IMR-90 (cell line): ENCODE results near the gene ZSWIM5. TPM values are rescaled to one million over a fixed set of nuclear protein-coding genes. Genes with fewer than 3 reads are reported as not detected.

ENCODE experiments used
- ATAC-seq: fragments of 200-7000 bp; cut with Tn5 transposase; 2 replicates; pipeline ENCODE4 v1.9.1; 2020; ENCODE audit warnings: low read depth, mild to moderate bottlenecking, moderate library complexity
- BruUV-seq: library from RNA; stranded (reverse); fragments of 400-500 nt; replicated peaks from 2 replicates; lab custom pipeline; 2021; lab: Mats Ljungman, UMichigan
- CTCF ChIA-PET: fragments of 300-600 bp; formaldehyde crosslinking; extraction: SDS; loops from one replicate; lab custom pipeline; 2021; ENCODE audit warnings: antibody characterized with exemption; lab: Yijun Ruan, JAX
- POLR2A ChIA-PET: fragments of 300-600 bp; sonication (Branson Sonifier 250); formaldehyde crosslinking; loops from one replicate; lab custom pipeline; 2022; ENCODE audit warnings: antibody characterized with exemption; ENCODE audit not compliant: unreplicated experiment; lab: Charles Lee
- DNase-seq: peaks from one replicate; pipeline ENCODE4 v3.0.0; 2013
- H2AFZ ChIP-seq: replicated peaks from 2 replicates; pipeline ENCODE3; 2013; ENCODE audit warnings: low read length, mild to moderate bottlenecking; ENCODE audit not compliant: poor library complexity
- H2AK5ac ChIP-seq: 2 replicates; pipeline ENCODE4 v1.6.1; 2013; ENCODE audit warnings: low read depth, low read length, inconsistent platforms
- H2AK9ac ChIP-seq: replicated peaks from 2 replicates; pipeline ENCODE3; 2013; ENCODE audit warnings: mild to moderate bottlenecking, low read depth, low read length, moderate library complexity; ENCODE audit not compliant: poor library complexity
- H2BK120ac ChIP-seq: 2 replicates; pipeline ENCODE4 v1.6.1; 2013; ENCODE audit warnings: low read depth, low read length, inconsistent platforms
- H2BK15ac ChIP-seq: 3 replicates; pipeline ENCODE4 v1.6.1; 2013; ENCODE audit warnings: low read depth, low read length, inconsistent platforms
- H2BK20ac ChIP-seq: 2 replicates; pipeline ENCODE4 v1.6.1; 2013; ENCODE audit warnings: low read depth, mild to moderate bottlenecking, inconsistent platforms, low read length, moderate library complexity
- H2BK5ac ChIP-seq: 2 replicates; pipeline ENCODE4 v1.6.1; 2013; ENCODE audit warnings: mild to moderate bottlenecking, low read depth, low read length, inconsistent platforms; ENCODE audit not compliant: poor library complexity, severe bottlenecking
- H3K14ac ChIP-seq: replicated peaks from 2 replicates; pipeline ENCODE4 v1.6.1; 2013; ENCODE audit warnings: low read depth, low read length, inconsistent platforms
- H3K18ac ChIP-seq: 2 replicates; pipeline ENCODE4 v1.6.1; 2013; ENCODE audit warnings: low read depth, low read length, control low read depth
- H3K23ac ChIP-seq: 2 replicates; pipeline ENCODE4 v1.6.1; 2013; ENCODE audit warnings: low read depth, low read length, inconsistent platforms
- H3K27ac ChIP-seq: 2 replicates; pipeline ENCODE4 v1.5.1; 2013; ENCODE audit warnings: mild to moderate bottlenecking, control low read depth, low read length; ENCODE audit not compliant: insufficient read depth
- H3K27me3 ChIP-seq: 2 replicates; pipeline ENCODE4 v1.6.1; 2013; ENCODE audit warnings: low read length; ENCODE audit not compliant: control insufficient read depth, insufficient read depth
- H3K36me3 ChIP-seq: 2 replicates; pipeline ENCODE4 v1.6.1; 2013; ENCODE audit warnings: low read length, mixed read lengths; ENCODE audit not compliant: control insufficient read depth, insufficient read depth
- H3K4ac ChIP-seq: 2 replicates; pipeline ENCODE4 v1.6.1; 2013; ENCODE audit warnings: low read depth, low read length, inconsistent platforms
- H3K4me1 ChIP-seq: 2 replicates; pipeline ENCODE4 v1.6.1; 2013; ENCODE audit warnings: low read length, mixed read lengths; ENCODE audit not compliant: control insufficient read depth, insufficient read depth
- H3K4me2 ChIP-seq: 2 replicates; pipeline ENCODE4 v1.6.1; 2013; ENCODE audit warnings: low read depth, mild to moderate bottlenecking, control low read depth, low read length, moderate library complexity
- H3K4me3 ChIP-seq: 2 replicates; pipeline ENCODE4 v1.5.1; 2013; ENCODE audit warnings: low read depth, mild to moderate bottlenecking, control low read depth, low read length, moderate library complexity; ENCODE audit not compliant: insufficient read depth
- H3K56ac ChIP-seq: 2 replicates; pipeline ENCODE4 v1.6.1; 2013; ENCODE audit warnings: low read length, inconsistent platforms; ENCODE audit not compliant: insufficient read depth; ENCODE audit errors: extremely low read depth
- H3K79me1 ChIP-seq, 2 experiments: 2 replicates each; pipeline ENCODE4 v1.6.1; 2013; ENCODE audit warnings: low read length in 2 of 2, inconsistent platforms in 1 of 2, low read depth in 1 of 2
- H3K9ac ChIP-seq: 2 replicates; pipeline ENCODE4 v1.6.1; 2013; ENCODE audit warnings: low read depth, low read length, control low read depth
- H3K9me1 ChIP-seq: 2 replicates; pipeline ENCODE4 v1.6.1; 2013; ENCODE audit warnings: low read length, inconsistent platforms; ENCODE audit not compliant: insufficient read depth
- H3K9me3 ChIP-seq: 2 replicates; pipeline ENCODE4 v1.6.1; 2013; ENCODE audit warnings: low read length; ENCODE audit not compliant: control insufficient read depth, insufficient read depth
- H4K20me1 ChIP-seq: 2 replicates; pipeline ENCODE4 v1.6.1; 2013; ENCODE audit warnings: low read length, inconsistent platforms; ENCODE audit not compliant: insufficient read depth
- H4K5ac ChIP-seq: 2 replicates; pipeline ENCODE4 v1.6.1; 2013; ENCODE audit warnings: mild to moderate bottlenecking, low read depth, low read length, control low read depth
- H4K8ac ChIP-seq, 2 experiments: 2 replicates each; pipeline ENCODE4 v1.6.1; 2013; ENCODE audit warnings: low read depth in 2 of 2, low read length in 2 of 2, control low read depth in 1 of 2, inconsistent platforms in 1 of 2
- H4K91ac ChIP-seq: 2 replicates; pipeline ENCODE4 v1.6.1; 2013; ENCODE audit warnings: low read depth, low read length, inconsistent platforms; ENCODE audit not compliant: insufficient read depth
- BHLHE40 ChIP-seq: fragments of 150-350 bp; IDR thresholded peaks from 2 replicates; pipeline ENCODE4 v1.6.1; 2016; ENCODE audit warnings: mild to moderate bottlenecking, low read depth, low read length
- CEBPB ChIP-seq: IDR thresholded peaks from 2 replicates; pipeline ENCODE4 v1.6.1; 2012; ENCODE audit warnings: low read depth, low read length, improper control_type of control experiment
- CHD1 ChIP-seq: IDR thresholded peaks from 2 replicates; pipeline ENCODE4 v1.6.1; 2012; ENCODE audit warnings: low read depth, low read length, improper control_type of control experiment
- FOS ChIP-seq: fragments of 150-350 bp; IDR thresholded peaks from 2 replicates; pipeline ENCODE4 v1.6.1; 2016; ENCODE audit warnings: low read depth, low read length
- MAFK ChIP-seq: IDR thresholded peaks from 2 replicates; pipeline ENCODE4 v1.6.1; 2012; ENCODE audit warnings: low read depth, low read length, improper control_type of control experiment
- MAZ ChIP-seq: IDR thresholded peaks from 2 replicates; pipeline ENCODE4 v1.6.1; 2012; ENCODE audit warnings: low read depth, mild to moderate bottlenecking, low read length, improper control_type of control experiment, moderate library complexity, borderline replicate concordance
- MXI1 ChIP-seq: IDR thresholded peaks from 2 replicates; pipeline ENCODE4 v1.6.1; 2012; ENCODE audit warnings: low read depth, mild to moderate bottlenecking, low read length, moderate library complexity, borderline replicate concordance
- NFE2L2 ChIP-seq: fragments of 150-350 bp; IDR thresholded peaks from 2 replicates; pipeline ENCODE4 v1.6.1; 2016; ENCODE audit warnings: low read depth, mild to moderate bottlenecking, low read length
- POLR2A ChIP-seq: IDR thresholded peaks from 2 replicates; pipeline ENCODE4 v1.6.1; 2012; ENCODE audit warnings: mild to moderate bottlenecking, low read depth, low read length
- RAD21 ChIP-seq: IDR thresholded peaks from 2 replicates; pipeline ENCODE4 v1.6.1; 2012; ENCODE audit warnings: low read length, improper control_type of control experiment
- RCOR1 ChIP-seq: IDR thresholded peaks from 2 replicates; pipeline ENCODE4 v1.6.1; 2012; ENCODE audit warnings: mild to moderate bottlenecking, low read length, improper control_type of control experiment; ENCODE audit not compliant: insufficient replicate concordance
- RFX5 ChIP-seq: IDR thresholded peaks from 2 replicates; pipeline ENCODE4 v1.8.0; 2012; ENCODE audit warnings: low read depth, mild to moderate bottlenecking, low read length, moderate library complexity
- SMC3 ChIP-seq: fragments of 150-350 bp; IDR thresholded peaks from 2 replicates; pipeline ENCODE4 v1.6.1; 2016; ENCODE audit warnings: low read depth, mild to moderate bottlenecking, antibody characterized with exemption, low read length, moderate library complexity
- WGBS, 2 experiments: methylation state at CpG; one replicate each; pipeline versions ENCODE4 v1.1.5 to v1.1.7; 2013; ENCODE audit warnings: missing lambda C conversion rate in 2 of 2; ENCODE audit not compliant: insufficient read length in 1 of 2; ENCODE audit errors: extremely low coverage in 2 of 2; 5-methylcytosine and 5-hydroxymethylcytosine counted together
- dilution Hi-C: fragments of 300-500 bp; cut with HindIII; formaldehyde crosslinking; loops from one replicate; pipeline ENCODE4 v1.14.3; 2018; ENCODE audit warnings: low sequenced_read_pairs; ENCODE audit not compliant: unreplicated experiment
- in situ Hi-C: fragments of 300-500 bp; cut with MboI; formaldehyde crosslinking; loops from 3 replicates; pipeline ENCODE4 v1.14.3; 2019; ENCODE audit warnings: low sequenced_read_pairs, inconsistent platforms, mixed read lengths
- intact Hi-C: fragments of 100-400 bp; cut with micrococcal nuclease; formaldehyde crosslinking; loops from 2 replicates; pipeline ENCODE4 v1.10.0; 2022
- polyA plus RNA-seq, 3 experiments: library from polyadenylated mRNA; depleted of rRNA; stranded (reverse); fragments of >200 nt; gene quantifications; 2 replicates each; pipeline ENCODE4 v1.2.3, GENCODE V29; 2012; ENCODE audit warnings: low replicate concordance in 1 of 3
- total RNA-seq: library from RNA; depleted of rRNA; stranded (reverse); fragments of >200 nt; gene quantifications from 2 replicates; pipeline ENCODE4 v1.2.3, GENCODE V29; 2012
- TF ChIP-seq, protein P1 (sequence below): conservative IDR thresholded peaks from 2 replicates; pipeline ENCODE4 v1.5.1; 2012; ENCODE audit warnings: mild to moderate bottlenecking, low read depth, low read length, improper control_type of control experiment
- TF ChIP-seq, protein P2 (sequence below): fragments of 150-350 bp; IDR thresholded peaks from 2 replicates; pipeline ENCODE4 v1.6.1; 2017; ENCODE audit warnings: mild to moderate bottlenecking, antibody characterized with exemption, low read length, low read depth
- TF ChIP-seq, protein P3 (sequence below): fragments of 150-350 bp; IDR thresholded peaks from 2 replicates; pipeline ENCODE4 v1.6.1; 2016; ENCODE audit warnings: low read depth, mild to moderate bottlenecking, low read length, moderate library complexity, borderline replicate concordance

Gene ZSWIM5
- total and polyA plus RNA-seq, 2 of the 4 experiments (the other 2 are of a cell fraction) = under 0.01 to 0.03 TPM

DNA sequence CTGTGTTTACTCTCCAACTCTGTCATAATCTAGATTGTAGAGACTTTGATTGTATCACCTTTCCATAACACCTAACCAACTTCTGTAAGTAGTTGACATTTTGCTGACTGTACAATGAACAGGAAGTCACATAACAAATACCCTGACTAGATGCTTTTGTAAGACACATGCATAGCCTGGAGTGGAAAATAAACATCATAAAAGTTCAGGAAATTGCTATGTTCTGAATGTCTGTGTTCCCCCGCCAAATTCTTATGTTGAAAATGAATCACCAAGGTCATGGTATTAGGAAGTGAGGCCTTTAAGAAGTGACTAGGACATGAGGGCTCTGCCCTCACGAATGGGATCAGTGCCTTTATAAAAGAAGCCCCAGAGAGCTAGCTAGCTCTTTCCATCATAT lies 40.4 kb upstream of the ZSWIM5 start:
- H4K5ac ChIP-seq = no peak overlapping the region
- ATAC-seq = peak; percentile 86
- peak; percentile 91 for DNase-seq
- H2AK9ac ChIP-seq = no peak overlapping the region
- no peak overlapping the region for H2AFZ ChIP-seq
- no peaks in the 10 kb centered on the region for H3K79me1 ChIP-seq
- peak overlapping the region; percentile 88; the same call in 1 of the 2 replicates for H2BK120ac ChIP-seq
- no peak overlapping the region for H3K4me3 ChIP-seq
- intact Hi-C loops = loop anchor here (1.0 kb wide), 1 partner anchor 20 kb away; no protein-coding TSS in a partner anchor
- no peaks in the 10 kb centered on the region; the same call in 1 of the 2 replicates for H3K27me3 ChIP-seq
- H3K9me3 ChIP-seq = peaks cover 2% of the 10 kb centered on the region; the same call in 1 of the 2 replicates
- in situ Hi-C loops = no loop called here
- peak overlapping the region; percentile 38 for H4K91ac ChIP-seq
- no peak overlapping the region for H3K9ac ChIP-seq
- H3K4me2 ChIP-seq = no peak overlapping the region
- no peak overlapping the region; the same call in 1 of the 2 replicates for H3K27ac ChIP-seq
- ChIA-PET POLR2A (no interaction called here), CTCF (no interaction called here)
- H3K9me1 ChIP-seq = no peaks in the 10 kb centered on the region
- H2AK5ac ChIP-seq = no peak overlapping the region
- TF ChIP-seq CEBPB = no peak
- TF ChIP-seq SMC3 = no peak
- TF ChIP-seq CHD1 = no peak
- no peak for TF ChIP-seq MXI1
- peak; percentile 28 for TF ChIP-seq RCOR1
- TF ChIP-seq RFX5 = no peak
- TF ChIP-seq MAFK = peak; percentile 94
- peak; percentile 63; the same call in 1 of the 2 replicates for TF ChIP-seq FOS
- TF ChIP-seq, protein P1, sequence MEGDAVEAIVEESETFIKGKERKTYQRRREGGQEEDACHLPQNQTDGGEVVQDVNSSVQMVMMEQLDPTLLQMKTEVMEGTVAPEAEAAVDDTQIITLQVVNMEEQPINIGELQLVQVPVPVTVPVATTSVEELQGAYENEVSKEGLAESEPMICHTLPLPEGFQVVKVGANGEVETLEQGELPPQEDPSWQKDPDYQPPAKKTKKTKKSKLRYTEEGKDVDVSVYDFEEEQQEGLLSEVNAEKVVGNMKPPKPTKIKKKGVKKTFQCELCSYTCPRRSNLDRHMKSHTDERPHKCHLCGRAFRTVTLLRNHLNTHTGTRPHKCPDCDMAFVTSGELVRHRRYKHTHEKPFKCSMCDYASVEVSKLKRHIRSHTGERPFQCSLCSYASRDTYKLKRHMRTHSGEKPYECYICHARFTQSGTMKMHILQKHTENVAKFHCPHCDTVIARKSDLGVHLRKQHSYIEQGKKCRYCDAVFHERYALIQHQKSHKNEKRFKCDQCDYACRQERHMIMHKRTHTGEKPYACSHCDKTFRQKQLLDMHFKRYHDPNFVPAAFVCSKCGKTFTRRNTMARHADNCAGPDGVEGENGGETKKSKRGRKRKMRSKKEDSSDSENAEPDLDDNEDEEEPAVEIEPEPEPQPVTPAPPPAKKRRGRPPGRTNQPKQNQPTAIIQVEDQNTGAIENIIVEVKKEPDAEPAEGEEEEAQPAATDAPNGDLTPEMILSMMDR = no peak
- no peak for TF ChIP-seq RAD21
- TF ChIP-seq, protein P2, sequence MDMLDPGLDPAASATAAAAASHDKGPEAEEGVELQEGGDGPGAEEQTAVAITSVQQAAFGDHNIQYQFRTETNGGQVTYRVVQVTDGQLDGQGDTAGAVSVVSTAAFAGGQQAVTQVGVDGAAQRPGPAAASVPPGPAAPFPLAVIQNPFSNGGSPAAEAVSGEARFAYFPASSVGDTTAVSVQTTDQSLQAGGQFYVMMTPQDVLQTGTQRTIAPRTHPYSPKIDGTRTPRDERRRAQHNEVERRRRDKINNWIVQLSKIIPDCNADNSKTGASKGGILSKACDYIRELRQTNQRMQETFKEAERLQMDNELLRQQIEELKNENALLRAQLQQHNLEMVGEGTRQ = no peak
- TF ChIP-seq NFE2L2 = peak; percentile 30; the same call in 1 of the 2 replicates
- TF ChIP-seq POLR2A = no peak
- TF ChIP-seq, protein P3, sequence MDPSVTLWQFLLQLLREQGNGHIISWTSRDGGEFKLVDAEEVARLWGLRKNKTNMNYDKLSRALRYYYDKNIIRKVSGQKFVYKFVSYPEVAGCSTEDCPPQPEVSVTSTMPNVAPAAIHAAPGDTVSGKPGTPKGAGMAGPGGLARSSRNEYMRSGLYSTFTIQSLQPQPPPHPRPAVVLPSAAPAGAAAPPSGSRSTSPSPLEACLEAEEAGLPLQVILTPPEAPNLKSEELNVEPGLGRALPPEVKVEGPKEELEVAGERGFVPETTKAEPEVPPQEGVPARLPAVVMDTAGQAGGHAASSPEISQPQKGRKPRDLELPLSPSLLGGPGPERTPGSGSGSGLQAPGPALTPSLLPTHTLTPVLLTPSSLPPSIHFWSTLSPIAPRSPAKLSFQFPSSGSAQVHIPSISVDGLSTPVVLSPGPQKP = no peak
- peak; percentile 53; the same call in 1 of the 2 replicates for TF ChIP-seq BHLHE40
- TF ChIP-seq MAZ = no peak
- dilution Hi-C loops = no loop called here
- peak overlapping the region; percentile 35; the same call in 1 of the 3 replicates for H2BK15ac ChIP-seq
- no CpG with 5 or more reads among the region's 2 CpGs for WGBS, 2 experiments
- BruUV-seq = no TSS peak
- H3K36me3 ChIP-seq = no peaks in the 10 kb centered on the region
- H2BK5ac ChIP-seq = peak overlapping the region; percentile 67
- no peaks in the 10 kb centered on the region for H4K20me1 ChIP-seq
- no peak overlapping the region for H3K56ac ChIP-seq
- H3K4me1 ChIP-seq = no peaks in the 10 kb centered on the region; the same call in 1 of the 2 replicates
- H4K8ac ChIP-seq = peak overlapping the region; percentile 13 to 29; a peak in 2 of 4 replicates
- H3K18ac ChIP-seq = peak overlapping the region; percentile 50; the same call in 1 of the 2 replicates
- H3K23ac ChIP-seq = no peak overlapping the region
- peak overlapping the region; percentile 54; the same call in 1 of the 2 replicates for H3K4ac ChIP-seq
- peak overlapping the region; percentile 96 for H2BK20ac ChIP-seq
- H3K14ac ChIP-seq = no peak overlapping the region; the same call in 1 of the 2 replicates
